PC-3 (cell line): ENCODE results near the gene EIPR1.

Experiments used
- EZH2 ChIP-seq: fragments of 300-600 bp; sonication (generic); IDR thresholded peaks from one replicate; pipeline ENCODE4 v1.6.1; 2017; ENCODE audit warnings: antibody characterized with exemption, mild to moderate bottlenecking, low read length; ENCODE audit not compliant: unreplicated experiment
- TF ChIP-seq, protein P1 (sequence below): fragments of 300-600 bp; sonication (generic); conservative IDR thresholded peaks from 2 replicates; pipeline ENCODE4 v1.5.1; 2017; ENCODE audit warnings: antibody characterized with exemption, low read depth, mild to moderate bottlenecking, low read length

DNA sequence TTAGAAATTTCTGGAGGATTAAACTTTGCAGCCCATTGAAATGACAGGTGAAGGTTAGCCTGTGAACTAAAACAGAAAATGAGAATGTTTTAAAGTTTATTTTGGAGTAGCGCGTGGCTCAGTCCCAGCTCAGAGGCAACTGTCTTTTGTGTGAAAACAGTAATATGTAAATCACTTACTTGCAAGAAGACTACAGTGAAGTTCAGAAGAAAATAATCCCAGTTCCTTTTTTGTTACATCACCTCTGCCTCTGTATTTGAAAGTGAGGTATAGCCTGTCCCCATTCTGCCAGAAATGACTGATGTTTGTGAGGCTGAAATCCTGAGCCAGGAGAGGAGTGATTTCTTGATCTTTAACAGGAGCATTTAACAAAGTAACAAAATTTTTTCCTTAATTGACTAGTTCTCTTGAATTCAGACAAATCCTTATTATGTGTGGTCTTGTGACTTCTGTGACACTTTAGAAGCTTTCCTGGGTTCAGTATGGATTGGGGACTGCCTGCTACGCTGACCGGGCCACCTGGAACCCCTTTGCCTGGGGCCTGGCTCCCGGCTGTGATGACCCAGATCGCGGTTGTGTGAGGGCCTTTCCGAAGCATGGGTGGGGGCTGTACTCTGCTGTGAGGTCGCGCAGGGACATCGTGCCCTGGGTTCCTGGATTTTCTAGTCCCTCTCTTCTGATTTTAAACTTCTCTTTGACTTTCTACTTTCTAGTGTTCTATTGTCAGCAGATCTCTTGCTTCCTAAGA lies 26.1 kb upstream of the EIPR1 start:
- TF ChIP-seq, protein P1, sequence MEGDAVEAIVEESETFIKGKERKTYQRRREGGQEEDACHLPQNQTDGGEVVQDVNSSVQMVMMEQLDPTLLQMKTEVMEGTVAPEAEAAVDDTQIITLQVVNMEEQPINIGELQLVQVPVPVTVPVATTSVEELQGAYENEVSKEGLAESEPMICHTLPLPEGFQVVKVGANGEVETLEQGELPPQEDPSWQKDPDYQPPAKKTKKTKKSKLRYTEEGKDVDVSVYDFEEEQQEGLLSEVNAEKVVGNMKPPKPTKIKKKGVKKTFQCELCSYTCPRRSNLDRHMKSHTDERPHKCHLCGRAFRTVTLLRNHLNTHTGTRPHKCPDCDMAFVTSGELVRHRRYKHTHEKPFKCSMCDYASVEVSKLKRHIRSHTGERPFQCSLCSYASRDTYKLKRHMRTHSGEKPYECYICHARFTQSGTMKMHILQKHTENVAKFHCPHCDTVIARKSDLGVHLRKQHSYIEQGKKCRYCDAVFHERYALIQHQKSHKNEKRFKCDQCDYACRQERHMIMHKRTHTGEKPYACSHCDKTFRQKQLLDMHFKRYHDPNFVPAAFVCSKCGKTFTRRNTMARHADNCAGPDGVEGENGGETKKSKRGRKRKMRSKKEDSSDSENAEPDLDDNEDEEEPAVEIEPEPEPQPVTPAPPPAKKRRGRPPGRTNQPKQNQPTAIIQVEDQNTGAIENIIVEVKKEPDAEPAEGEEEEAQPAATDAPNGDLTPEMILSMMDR, result no peak
- no peak for TF ChIP-seq EZH2
